Uterus (tissue), 4 donors: ENCODE data around the gene SATB2. TPM values are rescaled to one million over a fixed set of nuclear protein-coding genes. Genes with fewer than 3 reads are reported as not detected.

Source experiments
- DNase-seq, 2 donors: peaks; one replicate each; pipeline ENCODE4 v3.0.0-alpha.2; 2019 to 2020
- H3K27ac ChIP-seq, 2 donors: fragments of 200-600 bp; sonication (generic); 1 replicate in 1 of 2; 2 replicates in 1 of 2; pipeline ENCODE4 v1.5.1; 2016 to 2018
- H3K27me3 ChIP-seq, 2 donors: fragments of 200-600 bp; sonication (generic); one replicate each; pipeline ENCODE4 v1.5.1; 2018 to 2019; ENCODE audit warnings: control low read depth in 1 of 2
- H3K36me3 ChIP-seq, 2 donors: fragments of 200-600 bp; sonication (generic); one replicate each; pipeline ENCODE4 v1.5.1; 2019; ENCODE audit warnings: control low read depth in 1 of 2
- H3K4me1 ChIP-seq, 2 donors: fragments of 200-600 bp; sonication (generic); one replicate each; pipeline ENCODE4 v1.5.1; 2018 to 2019; ENCODE audit warnings: control low read depth in 1 of 2
- H3K4me3 ChIP-seq, 2 donors: fragments of 200-600 bp; sonication (generic); 1 replicate in 1 of 2; 2 replicates in 1 of 2; pipeline ENCODE4 v1.5.1; 2018 to 2019; ENCODE audit warnings: mild to moderate bottlenecking in 1 of 2
- H3K9me3 ChIP-seq, 2 donors: fragments of 200-600 bp; sonication (generic); one replicate each; pipeline ENCODE4 v1.5.1; 2019; ENCODE audit warnings: control low read depth in 1 of 2
- POLR2A ChIP-seq, 2 donors: fragments of 450-650 bp; IDR thresholded peaks; one replicate each; pipeline ENCODE4 v1.6.1; 2016; ENCODE audit warnings: antibody characterized with exemption in 2 of 2, mild to moderate bottlenecking in 1 of 2, moderate library complexity in 1 of 2
- intact Hi-C: fragments of 100-400 bp; cut with DNase I; formaldehyde crosslinking; loops from one replicate; pipeline ENCODE4 v1.15.1; 2023; ENCODE audit warnings: low total_unique reads
- total RNA-seq, 4 donors: library from RNA; depleted of rRNA in 3 of 4; stranded (reverse); fragments of >200 nt in 3 of 4; gene quantifications; one replicate each; pipeline versions ENCODE4 v1.1.0 to v1.2.4, GENCODE V29; 2014 to 2023
- TF ChIP-seq, protein P1 (sequence below), 4 experiments: fragments of 200-600 bp in 2 of 4; fragments of 450-650 bp in 2 of 4; sonication (generic) in 2 of 4; IDR thresholded peaks; one replicate each; pipeline ENCODE4 v1.5.1; 2016 to 2019; ENCODE audit warnings: antibody characterized with exemption in 4 of 4, mild to moderate bottlenecking in 2 of 4, moderate library complexity in 1 of 4
- donor health status: DM: yes; HTN: yes; CAD: no.

SATB2 gene
- total RNA-seq, 4 donors from 2014 or later, result 1.0 to 8.8 (median 5.0) TPM

DNA sequence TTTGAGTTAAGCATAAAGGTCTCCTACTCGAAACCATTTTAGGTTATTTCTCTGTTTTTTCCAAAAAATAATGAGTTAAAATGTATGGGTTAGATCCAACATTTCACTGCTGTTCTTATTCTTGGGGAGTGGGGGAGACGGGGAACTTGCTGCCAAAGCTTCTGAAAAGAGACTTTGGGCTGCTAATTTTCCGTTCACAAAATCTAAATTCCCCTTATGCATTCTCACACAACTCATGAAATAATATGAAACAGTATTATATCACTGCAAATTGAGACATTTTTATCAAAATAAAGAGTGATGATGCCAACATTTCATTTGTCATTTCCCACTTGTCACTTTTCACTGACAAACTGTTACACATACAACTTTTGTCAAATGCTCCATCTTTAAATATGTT lies 7.8 kb downstream of the SATB2 start:
- Histone ChIP-seq H3K27me3 (peaks cover 0 to 27% of the 10 kb centered on the region in 2 donors), H3K9me3 (no peaks in the 10 kb centered on the region), H3K4me3 (no peak overlapping the region), H3K4me1 (no peaks in the 10 kb centered on the region), H3K27ac (no peak overlapping the region), H3K36me3 (no peaks in the 10 kb centered on the region)
- no peak for DNase-seq
- intact Hi-C loops, result no loop called here
- TF ChIP-seq POLR2A (IDR thresholded peaks at IDR 0.05), result no peak
- TF ChIP-seq, protein P1, sequence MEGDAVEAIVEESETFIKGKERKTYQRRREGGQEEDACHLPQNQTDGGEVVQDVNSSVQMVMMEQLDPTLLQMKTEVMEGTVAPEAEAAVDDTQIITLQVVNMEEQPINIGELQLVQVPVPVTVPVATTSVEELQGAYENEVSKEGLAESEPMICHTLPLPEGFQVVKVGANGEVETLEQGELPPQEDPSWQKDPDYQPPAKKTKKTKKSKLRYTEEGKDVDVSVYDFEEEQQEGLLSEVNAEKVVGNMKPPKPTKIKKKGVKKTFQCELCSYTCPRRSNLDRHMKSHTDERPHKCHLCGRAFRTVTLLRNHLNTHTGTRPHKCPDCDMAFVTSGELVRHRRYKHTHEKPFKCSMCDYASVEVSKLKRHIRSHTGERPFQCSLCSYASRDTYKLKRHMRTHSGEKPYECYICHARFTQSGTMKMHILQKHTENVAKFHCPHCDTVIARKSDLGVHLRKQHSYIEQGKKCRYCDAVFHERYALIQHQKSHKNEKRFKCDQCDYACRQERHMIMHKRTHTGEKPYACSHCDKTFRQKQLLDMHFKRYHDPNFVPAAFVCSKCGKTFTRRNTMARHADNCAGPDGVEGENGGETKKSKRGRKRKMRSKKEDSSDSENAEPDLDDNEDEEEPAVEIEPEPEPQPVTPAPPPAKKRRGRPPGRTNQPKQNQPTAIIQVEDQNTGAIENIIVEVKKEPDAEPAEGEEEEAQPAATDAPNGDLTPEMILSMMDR (IDR thresholded peaks at IDR 0.05), result no peak

DNA sequence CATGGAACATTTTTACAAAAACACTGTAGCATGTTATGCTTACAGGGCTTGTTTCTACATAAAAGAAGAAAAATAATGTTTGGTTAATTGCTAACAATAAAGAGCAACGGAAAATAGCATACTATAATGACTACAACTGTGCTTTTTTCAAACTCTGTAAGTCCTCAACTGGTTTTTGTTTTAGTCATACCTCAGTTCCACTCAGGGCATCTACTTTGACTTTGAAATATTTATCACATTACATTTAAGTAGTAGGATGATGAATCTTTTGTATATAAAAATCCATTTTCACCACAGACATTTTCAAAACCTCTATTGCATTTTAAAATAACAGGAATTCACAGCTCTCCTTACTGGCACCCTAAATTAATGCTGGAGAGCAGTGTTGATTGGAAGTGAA lies 8.3 kb downstream of the SATB2 start:
- DNase-seq, result no peak
- TF ChIP-seq, protein P1 (IDR thresholded peaks at IDR 0.05), result no peak
- TF ChIP-seq POLR2A (IDR thresholded peaks at IDR 0.05), result no peak
- Histone ChIP-seq H3K36me3 (no peaks in the 10 kb centered on the region), H3K27me3 (peaks cover 0 to 22% of the 10 kb centered on the region in 2 donors), H3K4me3 (no peak overlapping the region), H3K27ac (no peak overlapping the region), H3K9me3 (no peaks in the 10 kb centered on the region), H3K4me1 (no peaks in the 10 kb centered on the region)
- intact Hi-C loops, result no loop called here

DNA sequence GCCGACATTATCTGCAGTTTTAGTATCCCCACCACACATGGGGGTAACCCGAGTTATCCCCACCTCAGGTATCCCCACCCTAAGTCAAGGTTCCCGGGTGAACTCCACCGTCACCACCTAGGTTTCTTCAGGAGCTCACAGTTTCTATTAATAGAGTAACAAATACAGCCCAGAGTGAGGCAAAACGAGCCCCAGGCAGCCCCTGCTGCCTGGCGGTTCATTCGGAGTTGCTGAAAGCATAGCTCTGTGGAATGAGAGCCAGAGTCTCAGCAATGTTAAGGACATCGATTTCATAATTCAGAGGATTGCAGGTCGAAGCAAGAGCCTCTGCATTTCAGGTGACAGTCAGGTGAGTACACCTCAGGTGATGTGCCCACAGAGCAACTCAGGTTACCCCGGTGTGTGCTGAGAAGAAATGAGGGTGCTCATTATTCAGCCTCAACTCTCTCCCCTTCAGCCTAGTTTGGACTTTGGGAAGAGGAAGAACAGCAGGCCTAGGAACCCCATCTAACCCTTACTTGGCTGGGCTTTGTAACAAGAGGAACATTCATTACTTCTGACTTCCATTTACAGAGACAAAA lies 10.7 kb downstream of the SATB2 start:
- no peak for TF ChIP-seq POLR2A (IDR thresholded peaks at IDR 0.05)
- TF ChIP-seq, protein P1 (IDR thresholded peaks at IDR 0.05), result no peak

DNA sequence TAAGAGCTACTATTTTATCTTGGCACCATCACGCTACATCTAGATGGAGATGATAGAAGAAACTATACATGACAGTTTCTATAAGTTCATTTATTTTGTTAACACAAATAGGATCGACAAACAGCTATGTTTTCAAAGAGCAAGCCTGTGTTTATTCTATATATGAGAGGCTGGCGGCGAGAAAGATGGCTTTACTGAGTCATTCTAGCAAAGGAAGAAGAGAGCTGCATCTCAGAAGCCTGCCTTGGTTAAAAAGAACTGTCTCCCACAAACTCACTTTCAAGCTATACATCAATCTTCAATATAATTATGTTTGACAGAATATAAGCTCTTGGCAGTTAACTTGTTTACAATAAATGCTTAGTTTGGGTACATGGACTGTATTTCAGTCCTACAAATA lies 13.0 kb downstream of the SATB2 start:
- Histone ChIP-seq H3K27me3 (no peaks in the 10 kb centered on the region), H3K9me3 (no peaks in the 10 kb centered on the region), H3K4me3 (no peak overlapping the region), H3K4me1 (no peaks in the 10 kb centered on the region), H3K27ac (no peak overlapping the region), H3K36me3 (no peaks in the 10 kb centered on the region)
- intact Hi-C loops, result no loop called here
- DNase-seq, result no peak
- TF ChIP-seq POLR2A (IDR thresholded peaks at IDR 0.05), result no peak
- TF ChIP-seq, protein P1 (IDR thresholded peaks at IDR 0.05), result no peak

More for the DNA sequence above, 10.7 kb downstream of the SATB2 start:
- H3K4me3 ChIP-seq, result no peak overlapping the region
- H3K36me3 ChIP-seq, result no peaks in the 10 kb centered on the region
- intact Hi-C loops, result no loop called here
- H3K4me1 ChIP-seq, result no peaks in the 10 kb centered on the region
- no peaks in the 10 kb centered on the region for H3K27me3 ChIP-seq
- H3K9me3 ChIP-seq, result no peaks in the 10 kb centered on the region
- no peak for DNase-seq
- H3K27ac ChIP-seq, result no peak overlapping the region

DNA sequence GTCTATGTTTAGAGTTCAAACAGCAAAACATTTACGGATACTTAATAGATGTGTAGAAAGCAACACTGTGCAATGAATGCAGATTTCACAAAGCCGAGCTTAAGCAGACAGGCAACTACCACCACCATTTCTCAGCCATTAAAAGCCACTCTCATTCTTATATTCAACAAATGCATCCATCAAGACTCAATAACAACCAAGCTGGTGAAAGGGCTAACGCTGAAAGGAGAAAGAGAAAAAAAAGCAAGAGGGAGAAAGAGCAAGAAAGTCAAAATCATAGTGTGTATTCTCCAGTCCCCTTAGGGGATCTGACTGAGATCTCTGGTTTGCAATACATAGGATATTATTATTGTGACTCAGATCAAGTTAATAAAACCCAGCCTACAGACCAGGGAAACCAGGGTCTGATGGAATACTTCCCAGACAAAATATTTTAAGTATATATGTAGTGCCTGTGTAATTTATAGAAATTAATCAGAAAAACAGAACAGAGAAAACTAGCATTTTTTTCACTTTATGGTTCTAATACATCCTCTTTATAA lies 14.1 kb downstream of the SATB2 start:
- no peaks in the 10 kb centered on the region for H3K36me3 ChIP-seq
- TF ChIP-seq, protein P1 (IDR thresholded peaks at IDR 0.05), result no peak
- TF ChIP-seq POLR2A (IDR thresholded peaks at IDR 0.05), result no peak
- H3K27ac ChIP-seq, result no peak overlapping the region
- no peaks in the 10 kb centered on the region for H3K4me1 ChIP-seq
- no peak overlapping the region for H3K4me3 ChIP-seq
- H3K9me3 ChIP-seq, result no peaks in the 10 kb centered on the region
- intact Hi-C loops, result no loop called here
- DNase-seq, result no peak
- no peaks in the 10 kb centered on the region for H3K27me3 ChIP-seq
